Measurements from ENCODE around the gene XCL1. TPM values are rescaled to one million over a fixed set of nuclear protein-coding genes. Genes with fewer than 3 reads are reported as not detected.
"Not testable (repeated sequence)": the region's sequence is repeated elsewhere in the genome, so short reads cannot be mapped to it uniquely, and the experiment has no call there.

XCL1 gene
- polyA plus RNA-seq (2012; ENCODE audit: insufficient read length, low read depth): not detected

GRCh38 chr1:168576245-168576688 lies at the start of gene XCL1:
XCL1 (plus strand) TSS chr1:168576605; CDS start chr1:168576638, 33 bp downstream.
- TF ChIP-seq POLR2AphosphoS5 (IDR thresholded peaks at IDR 0.05; ENCODE audit: low read depth, low read length); FOXP2 (optimal IDR thresholded peaks at IDR 0.05; ENCODE audit: borderline replicate concordance, extremely low read depth, extremely low read length, insufficient read depth); TAF1 (IDR thresholded peaks at IDR 0.05; ENCODE audit: borderline replicate concordance, insufficient read depth, low read length): not testable (repeated sequence)

DNA sequence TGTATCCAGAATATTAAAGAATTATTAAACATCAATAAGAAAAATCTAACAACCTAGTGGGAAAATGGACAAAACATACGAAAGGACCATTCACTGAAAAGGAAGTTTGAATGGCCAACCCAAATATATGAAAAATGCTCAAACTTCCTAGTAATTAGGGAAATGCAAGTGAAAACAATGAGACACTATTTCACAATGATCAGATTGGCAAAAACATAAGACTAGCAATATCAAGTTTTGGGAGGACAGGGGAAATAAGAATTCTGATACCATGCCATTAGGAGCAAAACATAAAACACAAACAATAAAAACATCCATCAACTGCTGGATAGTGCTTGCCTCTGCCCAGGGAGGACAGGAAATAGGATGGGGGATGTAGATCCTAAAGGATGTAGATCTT lies 46.9 kb upstream of the XCL1 start:
- TF ChIP-seq TAF1 (IDR thresholded peaks at IDR 0.05; ENCODE audit: borderline replicate concordance, insufficient read depth, low read length) (no peak), FOXP2 (optimal IDR thresholded peaks at IDR 0.05; ENCODE audit: borderline replicate concordance, extremely low read depth, extremely low read length, insufficient read depth) (no peak), POLR2AphosphoS5 (IDR thresholded peaks at IDR 0.05; ENCODE audit: low read depth, low read length) (no peak)
- TF ChIP-seq, protein P1, sequence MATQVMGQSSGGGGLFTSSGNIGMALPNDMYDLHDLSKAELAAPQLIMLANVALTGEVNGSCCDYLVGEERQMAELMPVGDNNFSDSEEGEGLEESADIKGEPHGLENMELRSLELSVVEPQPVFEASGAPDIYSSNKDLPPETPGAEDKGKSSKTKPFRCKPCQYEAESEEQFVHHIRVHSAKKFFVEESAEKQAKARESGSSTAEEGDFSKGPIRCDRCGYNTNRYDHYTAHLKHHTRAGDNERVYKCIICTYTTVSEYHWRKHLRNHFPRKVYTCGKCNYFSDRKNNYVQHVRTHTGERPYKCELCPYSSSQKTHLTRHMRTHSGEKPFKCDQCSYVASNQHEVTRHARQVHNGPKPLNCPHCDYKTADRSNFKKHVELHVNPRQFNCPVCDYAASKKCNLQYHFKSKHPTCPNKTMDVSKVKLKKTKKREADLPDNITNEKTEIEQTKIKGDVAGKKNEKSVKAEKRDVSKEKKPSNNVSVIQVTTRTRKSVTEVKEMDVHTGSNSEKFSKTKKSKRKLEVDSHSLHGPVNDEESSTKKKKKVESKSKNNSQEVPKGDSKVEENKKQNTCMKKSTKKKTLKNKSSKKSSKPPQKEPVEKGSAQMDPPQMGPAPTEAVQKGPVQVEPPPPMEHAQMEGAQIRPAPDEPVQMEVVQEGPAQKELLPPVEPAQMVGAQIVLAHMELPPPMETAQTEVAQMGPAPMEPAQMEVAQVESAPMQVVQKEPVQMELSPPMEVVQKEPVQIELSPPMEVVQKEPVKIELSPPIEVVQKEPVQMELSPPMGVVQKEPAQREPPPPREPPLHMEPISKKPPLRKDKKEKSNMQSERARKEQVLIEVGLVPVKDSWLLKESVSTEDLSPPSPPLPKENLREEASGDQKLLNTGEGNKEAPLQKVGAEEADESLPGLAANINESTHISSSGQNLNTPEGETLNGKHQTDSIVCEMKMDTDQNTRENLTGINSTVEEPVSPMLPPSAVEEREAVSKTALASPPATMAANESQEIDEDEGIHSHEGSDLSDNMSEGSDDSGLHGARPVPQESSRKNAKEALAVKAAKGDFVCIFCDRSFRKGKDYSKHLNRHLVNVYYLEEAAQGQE (IDR thresholded peaks at IDR 0.05; ENCODE audit: insufficient read depth in 1 of 2, low read depth in 2 of 2, low read length in 2 of 2): no peak

- TF ChIP-seq FOXP2 (optimal IDR thresholded peaks at IDR 0.05; ENCODE audit: borderline replicate concordance, extremely low read depth, extremely low read length, insufficient read depth) (no peak), SIN3A (IDR thresholded peaks at IDR 0.05; ENCODE audit: borderline replicate concordance, insufficient read depth, low read length) (no peak), TAF1 (IDR thresholded peaks at IDR 0.05; ENCODE audit: borderline replicate concordance, insufficient read depth, low read length) (no peak), POLR2AphosphoS5 (IDR thresholded peaks at IDR 0.05; ENCODE audit: low read depth, low read length) (no peak)
- TF ChIP-seq, protein P1 (IDR thresholded peaks at IDR 0.05; ENCODE audit: insufficient read depth in 1 of 2, low read depth in 2 of 2, low read length in 2 of 2): no peak
Observed at GRCh38 chr1:168531615-168532345, 44.6 kb upstream of the XCL1 start.

- no peak for TF ChIP-seq SIN3A (IDR thresholded peaks at IDR 0.05; ENCODE audit: borderline replicate concordance, insufficient read depth, low read length)
- TF ChIP-seq TAF1 (IDR thresholded peaks at IDR 0.05; ENCODE audit: borderline replicate concordance, insufficient read depth, low read length): no peak
- TF ChIP-seq, protein P1 (IDR thresholded peaks at IDR 0.05; ENCODE audit: insufficient read depth in 1 of 2, low read depth in 2 of 2, low read length in 2 of 2): no peak
Observed at GRCh38 chr1:168535536-168535935, 40.9 kb upstream of the XCL1 start.

GRCh38 chr1:168543840-168544498 lies 32.4 kb upstream of the XCL1 start, which contains the start of gene XCL2:
XCL2 (minus strand) TSS chr1:168543997; CDS start chr1:168543964, 33 bp downstream.
- not testable (repeated sequence) for TF ChIP-seq SIN3A, TAF1 (IDR thresholded peaks at IDR 0.05; ENCODE audit: borderline replicate concordance, insufficient read depth, low read length)
- TF ChIP-seq, protein P1 (IDR thresholded peaks at IDR 0.05; ENCODE audit: insufficient read depth in 1 of 2, low read depth in 2 of 2, low read length in 2 of 2): not testable (repeated sequence)
